ENCODE results near the gene SIN3B.

Gene SIN3B

GRCh38 chr19:16889366-16889882 is 60.2 kb downstream of the SIN3B start:
- DNase-seq (ENCODE audit: low spot score), result no peak

DNA sequence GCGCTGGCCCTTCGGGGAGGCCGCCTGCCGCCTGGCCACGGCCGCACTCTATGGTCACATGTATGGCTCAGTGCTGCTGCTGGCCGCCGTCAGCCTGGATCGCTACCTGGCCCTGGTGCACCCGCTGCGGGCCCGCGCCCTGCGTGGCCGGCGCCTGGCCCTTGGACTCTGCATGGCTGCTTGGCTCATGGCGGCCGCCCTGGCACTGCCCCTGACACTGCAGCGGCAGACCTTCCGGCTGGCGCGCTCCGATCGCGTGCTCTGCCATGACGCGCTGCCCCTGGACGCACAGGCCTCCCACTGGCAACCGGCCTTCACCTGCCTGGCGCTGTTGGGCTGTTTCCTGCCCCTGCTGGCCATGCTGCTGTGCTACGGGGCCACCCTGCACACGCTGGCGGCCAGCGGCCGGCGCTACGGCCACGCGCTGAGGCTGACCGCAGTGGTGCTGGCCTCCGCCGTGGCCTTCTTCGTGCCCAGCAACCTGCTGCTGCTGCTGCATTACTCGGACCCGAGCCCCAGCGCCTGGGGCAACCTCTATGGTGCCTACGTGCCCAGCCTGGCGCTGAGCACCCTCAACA is 60.8 kb downstream of the SIN3B start:
- no peak for DNase-seq (ENCODE audit: low spot score)

DNA sequence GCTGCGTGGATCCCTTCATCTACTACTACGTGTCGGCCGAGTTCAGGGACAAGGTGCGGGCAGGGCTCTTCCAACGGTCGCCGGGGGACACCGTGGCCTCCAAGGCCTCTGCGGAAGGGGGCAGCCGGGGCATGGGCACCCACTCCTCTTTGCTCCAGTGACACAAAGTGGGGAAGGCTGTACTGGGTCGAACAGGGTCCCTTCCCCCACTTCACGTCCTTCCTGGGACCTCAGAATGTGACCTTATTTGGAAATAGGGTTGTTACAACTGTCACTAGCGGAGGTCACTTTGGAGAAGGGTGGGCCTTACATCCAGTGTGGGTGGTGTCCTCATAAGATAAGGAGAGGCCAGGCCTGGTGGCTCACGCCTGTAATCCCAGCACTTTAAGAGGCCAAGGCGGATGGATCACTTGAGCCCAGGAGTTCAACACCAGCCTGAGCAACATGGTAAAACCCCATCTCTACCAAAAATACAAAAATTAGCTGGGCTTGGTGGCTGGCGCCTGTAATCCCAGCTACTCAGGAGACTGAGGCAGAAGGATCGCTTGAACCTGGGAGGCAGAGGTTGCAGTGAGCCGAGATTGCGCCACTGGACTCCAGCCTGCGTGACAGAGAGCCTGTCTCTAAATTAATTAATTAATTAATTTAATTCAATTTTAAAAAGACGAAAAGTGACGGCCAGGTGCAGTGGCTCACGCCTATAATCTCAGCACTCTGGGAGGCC is 61.4 kb downstream of the SIN3B start:
- no peak for DNase-seq (ENCODE audit: low spot score)

DNA sequence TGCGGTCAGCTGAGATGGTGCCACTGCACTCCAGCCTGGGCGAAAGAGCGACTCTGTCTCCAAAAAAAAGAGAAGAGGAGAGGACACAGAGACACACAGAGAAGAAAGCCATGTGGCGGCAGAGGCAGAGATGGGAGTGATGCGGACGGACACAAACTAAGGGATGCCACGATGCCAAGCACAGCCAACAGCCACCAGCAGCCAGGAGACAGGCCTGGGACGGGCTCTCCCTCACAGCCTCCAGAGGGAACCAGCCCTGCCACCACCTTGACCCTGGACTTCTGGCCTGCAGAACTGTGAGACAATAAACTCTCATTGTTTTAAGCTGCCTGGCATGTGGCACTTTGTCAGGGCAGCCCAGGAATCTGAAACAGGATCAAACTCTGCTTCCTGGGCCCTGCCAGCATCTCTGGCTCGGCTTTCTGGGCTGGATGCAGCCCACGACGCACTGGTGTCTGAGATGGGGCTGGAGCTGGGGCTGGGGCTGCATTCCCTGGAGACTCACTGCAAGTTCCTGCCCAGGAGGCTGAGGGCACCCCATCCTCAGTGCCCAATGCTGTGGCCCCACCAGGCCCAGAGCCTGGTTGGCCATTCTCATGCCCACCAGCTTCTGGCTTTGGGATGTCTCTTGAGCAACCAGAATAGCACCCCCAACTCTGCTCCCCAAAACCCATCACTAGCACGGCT is 62.6 kb downstream of the SIN3B start:
- DNase-seq (ENCODE audit: low spot score), result no peak

DNA sequence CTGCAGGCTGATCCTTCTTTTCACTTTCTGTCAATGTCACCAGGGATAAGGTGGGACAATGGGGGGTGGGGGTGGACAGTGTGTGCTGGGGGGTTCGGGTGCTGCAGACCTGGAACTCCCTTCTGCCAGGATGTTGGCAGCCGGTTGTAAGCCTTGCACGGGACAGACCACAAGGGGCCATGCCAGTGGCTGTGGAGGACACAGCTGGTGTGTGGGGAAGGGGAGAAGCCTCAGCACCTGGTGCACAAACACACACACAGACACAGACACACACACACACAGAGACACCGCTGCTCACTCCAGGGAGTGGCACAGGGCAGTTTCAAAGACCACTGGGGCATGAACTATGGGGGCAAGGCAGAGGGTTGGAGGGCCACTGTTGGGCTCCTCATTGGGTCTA is 63.2 kb downstream of the SIN3B start:
- no peak for DNase-seq (ENCODE audit: low spot score)

DNA sequence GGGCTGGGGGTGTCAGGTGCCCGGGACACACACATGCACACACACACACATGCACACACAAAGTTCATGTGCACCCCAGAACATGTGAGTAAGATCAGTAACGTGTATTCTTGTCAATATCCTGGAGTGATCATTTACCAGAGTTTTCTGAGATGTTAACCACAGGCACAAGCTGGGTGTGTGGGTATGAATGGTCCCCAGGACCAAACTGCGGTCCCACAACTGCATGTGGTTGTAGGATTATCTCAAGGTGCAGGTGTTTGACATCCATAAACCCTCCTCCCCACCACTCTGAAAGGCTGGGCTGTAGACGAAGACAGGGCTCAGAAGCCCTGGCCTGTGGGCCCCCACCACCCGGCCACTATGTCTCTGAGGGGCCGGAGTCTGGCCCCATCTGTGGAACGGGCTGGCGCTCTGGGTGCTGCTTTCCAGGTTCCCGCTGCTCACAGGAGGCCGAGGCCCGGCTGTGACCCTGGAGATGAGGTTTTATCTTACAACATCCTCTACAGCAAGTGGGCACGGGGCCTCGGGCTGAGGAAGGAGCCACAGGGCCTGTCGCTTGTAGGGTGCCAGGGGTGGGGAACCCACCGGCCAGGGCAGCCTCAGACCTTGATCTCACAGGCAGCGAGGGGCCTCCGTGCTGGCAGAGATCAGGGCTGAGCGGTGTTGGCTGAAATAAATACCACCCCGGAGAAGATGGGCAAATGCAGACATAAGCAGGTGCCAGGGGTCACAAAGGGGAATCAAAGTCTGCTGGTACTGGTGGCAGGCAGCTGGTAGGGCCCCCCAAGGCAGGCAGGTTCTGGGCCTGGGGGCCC is 63.9 kb downstream of the SIN3B start:
- no peak for DNase-seq (ENCODE audit: low spot score)

DNA sequence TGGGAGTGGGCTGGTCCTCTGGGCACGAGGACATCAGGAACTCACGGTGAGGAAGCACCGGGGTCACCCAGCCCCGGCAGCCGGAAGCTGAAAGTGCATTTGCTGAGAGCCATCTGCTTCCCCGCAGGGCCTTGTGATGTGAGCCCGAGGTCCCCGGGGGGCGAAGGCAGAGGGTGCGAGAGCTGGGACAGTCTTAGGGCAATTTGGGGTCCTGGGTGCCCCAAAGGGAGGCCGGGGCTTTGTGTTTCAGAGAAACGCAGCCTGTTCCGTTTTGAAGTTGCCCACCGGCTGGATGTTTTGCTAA is 64.4 kb downstream of the SIN3B start:
- DNase-seq (ENCODE audit: low spot score), result no peak

DNA sequence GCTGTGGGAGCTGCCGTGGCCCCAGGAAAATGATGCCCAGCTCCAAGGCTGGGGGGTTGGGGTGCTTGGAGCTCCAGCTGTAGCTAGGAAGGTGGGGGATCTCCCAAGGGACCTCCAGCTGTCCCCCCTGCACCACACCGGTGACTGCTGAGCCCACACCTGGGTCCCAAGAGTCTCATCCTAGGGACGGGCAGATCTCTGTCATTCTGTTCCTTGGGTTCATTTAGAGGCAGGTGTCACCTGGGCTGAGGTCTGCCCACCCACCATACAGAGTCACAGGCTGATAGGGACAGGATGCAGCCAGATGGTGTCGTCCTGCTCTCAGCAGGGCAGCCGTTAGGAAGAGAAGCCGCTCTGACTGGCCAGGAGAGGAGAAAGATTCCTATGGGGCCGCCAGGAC is 64.9 kb downstream of the SIN3B start:
- DNase-seq (ENCODE audit: low spot score), result no peak

GRCh38 chr19:16895467-16896145 is 66.4 kb downstream of the SIN3B start:
- no peak for DNase-seq (ENCODE audit: low spot score)

DNA sequence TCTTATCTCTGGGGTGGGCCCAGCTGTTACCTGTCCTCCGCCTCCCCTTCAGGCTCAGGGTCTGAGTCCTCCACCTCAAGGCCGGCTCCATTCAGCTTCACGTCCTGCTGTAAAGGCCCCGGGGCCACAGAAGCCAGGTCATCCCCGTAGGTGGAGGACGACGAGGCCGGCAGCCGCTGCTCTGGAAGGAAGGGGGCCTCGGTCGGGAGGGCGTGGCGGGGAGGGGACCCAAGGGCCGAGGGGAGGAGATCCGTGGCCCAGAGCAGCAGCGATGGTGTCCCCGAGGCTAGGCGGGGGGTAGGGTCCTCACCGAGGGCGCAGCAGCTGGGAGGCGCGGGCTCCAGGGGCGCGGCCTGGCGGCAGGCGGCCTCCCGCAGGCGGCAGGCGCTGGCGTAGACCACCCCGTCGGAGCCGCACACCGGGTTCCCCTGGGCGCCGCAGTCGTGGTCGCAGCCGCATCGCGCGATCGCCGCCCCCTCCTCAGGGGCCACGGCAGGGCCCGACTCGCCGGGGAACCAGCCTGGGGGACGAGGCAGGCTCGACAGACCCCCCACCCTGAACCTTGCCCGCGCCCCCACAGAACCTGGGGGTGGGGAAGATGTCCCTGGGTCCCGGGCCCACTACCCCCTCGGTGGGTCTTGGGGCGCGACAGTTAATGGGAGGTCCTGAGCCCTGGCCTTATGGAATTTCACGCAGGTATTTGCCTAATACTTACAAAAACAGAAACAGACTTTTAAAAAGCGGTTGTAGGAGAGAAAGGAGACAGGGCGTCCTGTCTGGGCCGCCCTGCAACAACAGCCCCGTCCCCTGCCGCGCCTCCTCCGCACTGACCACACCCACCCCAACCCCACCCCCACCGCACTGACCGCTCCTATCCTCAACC is 67.2 kb downstream of the SIN3B start:
- no peak for DNase-seq (ENCODE audit: low spot score)

DNA sequence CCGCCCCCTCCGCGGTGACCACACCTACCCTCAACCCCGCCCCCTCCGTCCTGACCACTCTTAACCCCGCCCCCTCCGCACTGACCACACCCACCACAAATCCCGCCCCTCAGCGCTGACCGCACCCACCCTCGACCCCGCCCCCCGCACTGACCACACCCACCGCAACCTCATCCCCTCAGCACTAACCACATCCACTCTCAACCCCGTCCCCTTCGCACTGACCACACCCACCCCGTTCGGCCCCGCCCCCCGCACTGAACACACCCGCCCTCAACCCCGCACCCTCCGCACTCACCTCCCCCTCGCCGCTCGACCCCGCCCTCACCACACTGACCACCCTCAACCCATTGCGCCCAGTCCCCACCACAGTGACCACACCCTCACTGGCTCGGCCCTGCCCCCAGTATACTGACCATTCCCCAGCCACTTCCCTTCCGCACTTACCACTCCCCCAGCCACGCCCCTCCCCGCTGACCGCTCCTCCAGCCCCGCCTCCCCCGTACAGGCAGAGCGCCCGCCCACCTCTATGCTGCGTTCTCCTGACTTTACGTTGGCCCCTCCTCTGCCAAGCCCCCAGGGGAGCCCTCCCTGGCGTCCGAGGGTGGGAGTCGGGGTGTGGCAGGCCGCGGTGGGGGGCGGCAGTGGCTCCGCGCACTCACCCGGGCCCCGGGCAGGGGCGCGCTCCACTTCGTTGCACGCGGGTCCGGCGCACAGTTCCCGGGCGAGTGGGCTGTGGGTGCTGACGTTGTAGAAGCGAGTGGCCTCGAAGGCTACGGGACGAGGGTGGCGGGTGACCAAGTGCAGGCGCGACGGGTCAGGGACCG is 68.0 kb downstream of the SIN3B start:
- peak; percentile 66 for DNase-seq (ENCODE audit: low spot score)

DNA sequence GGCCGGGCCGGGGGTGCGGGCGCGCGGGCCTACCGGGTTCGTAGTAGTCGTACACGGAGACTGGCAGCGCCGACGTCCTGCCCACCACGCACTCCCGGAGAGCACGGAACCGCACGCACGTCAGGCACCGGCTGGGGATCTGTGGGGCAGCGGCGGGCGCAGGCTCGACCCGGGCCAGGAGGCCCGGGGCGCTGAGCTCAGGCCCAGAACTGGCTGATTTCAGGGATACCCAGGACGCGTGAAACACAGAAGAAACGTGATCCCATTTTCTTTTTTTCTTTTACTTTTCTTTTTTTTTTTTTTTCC is 68.6 kb downstream of the SIN3B start:
- no peak for DNase-seq (ENCODE audit: low spot score)

GRCh38 chr19:16898361-16899015 is 69.3 kb downstream of the SIN3B start:
- no peak for DNase-seq (ENCODE audit: low spot score)

DNA sequence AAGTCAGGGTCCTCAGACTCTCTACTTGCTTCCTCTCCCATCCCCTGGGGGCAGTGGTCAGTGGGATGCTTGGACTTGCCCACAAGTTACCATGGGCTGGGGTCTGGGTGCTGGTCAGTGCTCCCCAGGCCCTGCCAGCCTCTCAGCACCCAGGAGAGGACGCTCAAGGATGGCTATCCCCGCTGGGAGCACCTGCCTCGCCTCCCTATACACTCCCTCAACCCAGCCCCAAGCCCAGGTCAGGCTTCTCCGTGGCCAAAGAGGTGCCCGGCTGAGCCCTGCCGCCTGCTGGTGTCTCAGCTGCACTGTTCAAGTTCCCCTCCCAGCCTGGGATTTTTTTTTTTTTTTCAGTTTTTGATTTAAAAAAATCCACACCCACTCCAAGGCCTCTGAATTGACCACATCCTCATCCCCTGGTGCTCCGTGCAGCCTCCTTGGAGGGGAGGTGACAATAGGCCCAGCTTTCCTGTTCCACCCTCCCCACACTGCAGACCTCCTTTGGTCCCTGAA is 70.4 kb downstream of the SIN3B start:
- DNase-seq (ENCODE audit: low spot score), result no peak

DNA sequence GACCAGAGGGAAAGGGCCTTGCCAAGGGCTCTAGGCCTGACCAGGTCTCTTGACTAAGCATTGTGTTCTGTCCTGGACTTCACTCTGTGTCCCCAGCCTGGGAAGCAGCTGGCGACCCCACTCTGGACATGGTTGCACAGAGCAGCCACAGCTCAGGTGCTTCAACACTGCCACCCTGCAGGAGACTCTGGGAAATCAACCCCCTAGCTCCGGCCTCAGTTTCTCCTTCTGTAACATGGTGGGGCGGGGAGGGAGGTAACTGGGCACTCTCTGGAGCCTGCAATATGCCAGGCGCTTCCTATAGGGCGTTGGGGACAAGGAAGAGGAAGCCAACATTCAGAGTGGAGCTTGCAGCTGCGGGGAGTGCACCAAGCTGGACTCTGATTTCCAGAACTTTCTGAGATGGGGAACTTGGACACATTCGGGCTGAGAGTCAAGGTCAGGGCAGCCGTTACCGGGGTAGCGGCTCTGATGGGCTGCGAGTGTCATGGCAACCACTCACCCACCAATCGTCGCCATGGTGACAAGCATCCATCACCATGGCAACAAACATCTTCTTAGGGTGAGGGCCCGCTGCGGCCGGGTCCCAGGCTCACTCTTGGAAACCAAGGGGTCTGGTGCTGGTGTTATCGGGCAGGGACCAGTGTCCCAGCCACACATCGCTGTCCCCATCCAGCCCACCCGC is 72.4 kb downstream of the SIN3B start:
- DNase-seq (ENCODE audit: low spot score), result no peak

DNA sequence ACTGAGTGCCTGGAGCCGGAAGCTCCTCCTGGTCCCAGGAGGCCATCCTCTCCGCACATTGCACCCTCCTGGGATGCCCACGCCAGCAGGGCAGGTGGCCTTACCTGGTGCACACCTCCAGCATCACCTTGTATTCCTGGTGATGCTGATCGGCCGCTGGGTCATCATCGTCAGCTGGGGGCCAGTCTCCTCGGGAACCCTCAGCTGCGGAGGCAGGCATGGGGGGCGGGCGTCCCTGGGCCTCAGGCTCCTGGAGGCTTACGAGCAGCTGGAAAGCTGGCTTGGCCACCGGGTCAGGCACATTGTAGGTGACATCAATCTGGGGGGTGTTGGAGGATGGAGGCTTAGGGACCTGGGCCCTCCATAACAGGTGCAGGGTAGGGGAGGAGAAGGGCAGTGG is 73.3 kb downstream of the SIN3B start:
- DNase-seq (ENCODE audit: low spot score), result no peak

- no peak for DNase-seq (ENCODE audit: low spot score)
Measured at GRCh38 chr19:16903347-16903746, 74.1 kb downstream of the SIN3B start.

DNA sequence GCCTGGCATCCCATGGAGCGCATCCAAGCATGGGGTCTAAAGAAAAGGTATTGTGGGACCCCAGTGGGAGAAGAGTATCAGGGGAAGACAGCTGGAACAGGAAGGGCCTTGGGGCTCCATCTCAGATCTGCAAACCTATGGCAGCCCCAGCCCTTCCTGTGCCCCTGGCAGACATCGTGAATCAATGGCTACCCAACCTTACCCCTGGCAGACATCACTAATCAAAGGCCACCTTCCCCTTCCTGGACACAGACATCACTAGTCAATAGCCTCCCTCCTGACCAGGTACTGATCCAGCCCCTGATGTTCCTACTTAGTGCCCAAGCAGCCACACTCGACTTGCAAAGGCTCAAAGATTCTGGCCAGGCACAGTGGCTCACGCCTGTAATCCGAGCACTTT is 75.4 kb downstream of the SIN3B start:
- no peak for DNase-seq (ENCODE audit: low spot score)

- DNase-seq (ENCODE audit: low spot score), result no peak
Measured at GRCh38 chr19:16908759-16909158, 79.6 kb downstream of the SIN3B start.

Measured in CD4-positive, alpha-beta T cell treated with Interleukin-2 at 100 ng/mL for 4 hours (primary cell).